ENCODE measurements around the gene KIF3C. TPM values are rescaled to one million over a fixed set of nuclear protein-coding genes. Genes with fewer than 3 reads are reported as not detected.
"Not testable (repeated sequence)": the region's sequence is repeated elsewhere in the genome, so short reads cannot be mapped to it uniquely, and the experiment has no call there.

The KIF3C gene
- total RNA-seq, 2 donors from 2014 or later: 4.0 to 4.2 TPM

GRCh38 chr2:25915411-25915810 lies 66.9 kb downstream of the KIF3C start:
- not testable (repeated sequence) for H3K36me3 Mint-ChIP-seq (ENCODE audit: insufficient read depth in 2 of 2); DNase-seq

GRCh38 chr2:25913696-25913973 lies 68.7 kb downstream of the KIF3C start:
- not testable (repeated sequence) for H3K36me3 Mint-ChIP-seq (ENCODE audit: insufficient read depth in 2 of 2); H3K27ac Mint-ChIP-seq; H3K4me1 Mint-ChIP-seq (ENCODE audit: low read depth); H3K4me3 Mint-ChIP-seq; DNase-seq; H3K9me3 Mint-ChIP-seq; ATAC-seq (replicated peaks in 1 of 2); H3K27me3 Mint-ChIP-seq (ENCODE audit: low read depth)

More at GRCh38 chr2:25915411-25915810, 66.9 kb downstream of the KIF3C start:
- ATAC-seq (replicated peaks in 1 of 2); H3K27ac Mint-ChIP-seq; H3K9me3 Mint-ChIP-seq; H3K4me3 Mint-ChIP-seq; H3K4me1 Mint-ChIP-seq (ENCODE audit: low read depth); H3K27me3 Mint-ChIP-seq (ENCODE audit: low read depth): not testable (repeated sequence)

- no peaks in the 10 kb centered on the region for H3K36me3 Mint-ChIP-seq (ENCODE audit: insufficient read depth in 2 of 2)
- H3K27ac Mint-ChIP-seq: no peak overlapping the region
- H3K9me3 Mint-ChIP-seq: no peaks in the 10 kb centered on the region
- DNase-seq: no peak
- no peaks in the 10 kb centered on the region for H3K27me3 Mint-ChIP-seq (ENCODE audit: low read depth)
- H3K4me3 Mint-ChIP-seq: no peak overlapping the region
- ATAC-seq (replicated peaks in 1 of 2): no peak
- H3K4me1 Mint-ChIP-seq (ENCODE audit: low read depth): peaks cover 9% of the 10 kb centered on the region
Observed at GRCh38 chr2:25912851-25913695, 69.2 kb downstream of the KIF3C start.

GRCh38 chr2:25909574-25909973 lies 72.7 kb downstream of the KIF3C start:
- H3K9me3 Mint-ChIP-seq: not testable (repeated sequence)

GRCh38 chr2:25905126-25905525 lies 77.2 kb downstream of the KIF3C start:
- no peaks in the 10 kb centered on the region for H3K4me1 Mint-ChIP-seq (ENCODE audit: low read depth)
- H3K9me3 Mint-ChIP-seq: no peaks in the 10 kb centered on the region
- ATAC-seq (replicated peaks in 1 of 2) (no peak), DNase-seq (no peak)
- no peak overlapping the region for H3K27ac Mint-ChIP-seq
- H3K27me3 Mint-ChIP-seq (ENCODE audit: low read depth): peaks cover 14% of the 10 kb centered on the region
- no peak overlapping the region for H3K4me3 Mint-ChIP-seq
- no peaks in the 10 kb centered on the region for H3K36me3 Mint-ChIP-seq (ENCODE audit: insufficient read depth in 2 of 2)

More at GRCh38 chr2:25909574-25909973, 72.7 kb downstream of the KIF3C start:
- H3K4me1 Mint-ChIP-seq (ENCODE audit: low read depth); H3K4me3 Mint-ChIP-seq; H3K36me3 Mint-ChIP-seq (ENCODE audit: insufficient read depth in 2 of 2); H3K27ac Mint-ChIP-seq; ATAC-seq (replicated peaks in 1 of 2); DNase-seq: not testable (repeated sequence)
- peaks cover 14% of the 10 kb centered on the region for H3K27me3 Mint-ChIP-seq (ENCODE audit: low read depth)

GRCh38 chr2:25903216-25903776 lies 79.0 kb downstream of the KIF3C start:
- H3K4me1 Mint-ChIP-seq (ENCODE audit: low read depth): no peaks in the 10 kb centered on the region
- no peak overlapping the region for H3K27ac Mint-ChIP-seq
- no peak overlapping the region for H3K4me3 Mint-ChIP-seq
- H3K27me3 Mint-ChIP-seq (ENCODE audit: low read depth): peaks cover 14% of the 10 kb centered on the region
- ATAC-seq (replicated peaks in 1 of 2) (no peak), DNase-seq (no peak)
- no peaks in the 10 kb centered on the region for H3K36me3 Mint-ChIP-seq (ENCODE audit: insufficient read depth in 2 of 2)
- no peaks in the 10 kb centered on the region for H3K9me3 Mint-ChIP-seq

GRCh38 chr2:25899404-25899970 lies 82.8 kb downstream of the KIF3C start:
- H3K27ac Mint-ChIP-seq: no peak overlapping the region
- H3K4me1 Mint-ChIP-seq (ENCODE audit: low read depth): no peaks in the 10 kb centered on the region
- DNase-seq: no peak
- no peak for ATAC-seq (replicated peaks in 1 of 2)
- no peaks in the 10 kb centered on the region for H3K27me3 Mint-ChIP-seq (ENCODE audit: low read depth)
- H3K4me3 Mint-ChIP-seq: no peak overlapping the region
- no peaks in the 10 kb centered on the region for H3K9me3 Mint-ChIP-seq
- H3K36me3 Mint-ChIP-seq (ENCODE audit: insufficient read depth in 2 of 2): no peaks in the 10 kb centered on the region

GRCh38 chr2:25897506-25897905 lies 84.8 kb downstream of the KIF3C start:
- Mint-ChIP-seq H3K27me3 (ENCODE audit: low read depth) (no peaks in the 10 kb centered on the region), H3K4me1 (ENCODE audit: low read depth) (no peaks in the 10 kb centered on the region), H3K27ac (no peak overlapping the region), H3K4me3 (no peak overlapping the region), H3K9me3 (no peaks in the 10 kb centered on the region), H3K36me3 (ENCODE audit: insufficient read depth in 2 of 2) (no peaks in the 10 kb centered on the region)
- no peak for DNase-seq
- no peak for ATAC-seq (replicated peaks in 1 of 2)

GRCh38 chr2:25896308-25896707 lies 86.0 kb downstream of the KIF3C start:
- H3K4me3 Mint-ChIP-seq; H3K27me3 Mint-ChIP-seq (ENCODE audit: low read depth); H3K27ac Mint-ChIP-seq; H3K36me3 Mint-ChIP-seq (ENCODE audit: insufficient read depth in 2 of 2); H3K9me3 Mint-ChIP-seq; ATAC-seq (replicated peaks in 1 of 2); H3K4me1 Mint-ChIP-seq (ENCODE audit: low read depth); DNase-seq: not testable (repeated sequence)

GRCh38 chr2:25895610-25896009 lies 86.7 kb downstream of the KIF3C start:
- ATAC-seq (replicated peaks in 1 of 2) (no peak), DNase-seq (no peak)
- H3K27me3 Mint-ChIP-seq (ENCODE audit: low read depth): no peaks in the 10 kb centered on the region
- no peak overlapping the region for H3K27ac Mint-ChIP-seq
- H3K4me1 Mint-ChIP-seq (ENCODE audit: low read depth): no peaks in the 10 kb centered on the region
- no peaks in the 10 kb centered on the region for H3K36me3 Mint-ChIP-seq (ENCODE audit: insufficient read depth in 2 of 2)
- no peaks in the 10 kb centered on the region for H3K9me3 Mint-ChIP-seq
- H3K4me3 Mint-ChIP-seq: no peak overlapping the region

GRCh38 chr2:25895018-25895417 lies 87.3 kb downstream of the KIF3C start:
- Mint-ChIP-seq H3K27me3 (ENCODE audit: low read depth) (no peaks in the 10 kb centered on the region), H3K4me3 (no peak overlapping the region), H3K27ac (no peak overlapping the region), H3K4me1 (ENCODE audit: low read depth) (no peaks in the 10 kb centered on the region), H3K9me3 (no peaks in the 10 kb centered on the region), H3K36me3 (ENCODE audit: insufficient read depth in 2 of 2) (no peaks in the 10 kb centered on the region)
- no peak for ATAC-seq (replicated peaks in 1 of 2)
- DNase-seq: no peak

- H3K36me3 Mint-ChIP-seq (ENCODE audit: insufficient read depth in 2 of 2): no peaks in the 10 kb centered on the region
- no peak overlapping the region for H3K27ac Mint-ChIP-seq
- H3K4me1 Mint-ChIP-seq (ENCODE audit: low read depth): no peaks in the 10 kb centered on the region
- no peaks in the 10 kb centered on the region for H3K27me3 Mint-ChIP-seq (ENCODE audit: low read depth)
- H3K9me3 Mint-ChIP-seq: no peaks in the 10 kb centered on the region
- no peak for ATAC-seq (replicated peaks in 1 of 2)
- DNase-seq: no peak
- H3K4me3 Mint-ChIP-seq: no peak overlapping the region
Observed at GRCh38 chr2:25894135-25894830, 88.0 kb downstream of the KIF3C start.

GRCh38 chr2:25891672-25892071 lies 90.6 kb downstream of the KIF3C start:
- Mint-ChIP-seq H3K27me3 (ENCODE audit: low read depth) (no peaks in the 10 kb centered on the region), H3K4me3 (no peak overlapping the region), H3K36me3 (ENCODE audit: insufficient read depth in 2 of 2) (no peaks in the 10 kb centered on the region), H3K27ac (no peak overlapping the region), H3K9me3 (no peaks in the 10 kb centered on the region), H3K4me1 (ENCODE audit: low read depth) (no peaks in the 10 kb centered on the region)
- DNase-seq (no peak), ATAC-seq (replicated peaks in 1 of 2) (no peak)
